ENCODE measurements around the gene AGBL4.

The AGBL4 gene

GRCh38 chr1:48889615-48890014, 1134.1 kb downstream of the AGBL4 start:
- DNase-seq (ENCODE audit: low read depth), result no peak
- no peak overlapping the region for H3K4me3 ChIP-seq (replicated peaks; ENCODE audit: low read depth, low read length)
- TF ChIP-seq CTCF (IDR thresholded peaks at IDR 0.05; ENCODE audit: low read length, missing control alignments), result no peak

- H3K4me3 ChIP-seq (replicated peaks; ENCODE audit: low read depth, low read length), result no peak overlapping the region
- TF ChIP-seq CTCF (IDR thresholded peaks at IDR 0.05; ENCODE audit: low read length, missing control alignments), result no peak
- DNase-seq (ENCODE audit: low read depth), result no peak
These were observed 1134.7 kb downstream of the AGBL4 start for GRCh38 chr1:48889082-48889481.

GRCh38 chr1:48887796-48888195, 1136.0 kb downstream of the AGBL4 start:
- TF ChIP-seq CTCF (IDR thresholded peaks at IDR 0.05; ENCODE audit: low read length, missing control alignments), result no peak
- DNase-seq (ENCODE audit: low read depth), result no peak
- no peak overlapping the region for H3K4me3 ChIP-seq (replicated peaks; ENCODE audit: low read depth, low read length)

- no peak for TF ChIP-seq CTCF (IDR thresholded peaks at IDR 0.05; ENCODE audit: low read length, missing control alignments)
- H3K4me3 ChIP-seq (replicated peaks; ENCODE audit: low read depth, low read length), result no peak overlapping the region
- DNase-seq (ENCODE audit: low read depth), result no peak
These were observed 1141.7 kb downstream of the AGBL4 start for GRCh38 chr1:48882020-48882419.

GRCh38 chr1:48878191-48878940, 1145.4 kb downstream of the AGBL4 start:
- no peak overlapping the region for H3K4me3 ChIP-seq (replicated peaks; ENCODE audit: low read depth, low read length)
- TF ChIP-seq CTCF (IDR thresholded peaks at IDR 0.05; ENCODE audit: low read length, missing control alignments), result no peak
- peak; percentile 91 for DNase-seq (ENCODE audit: low read depth)

- H3K4me3 ChIP-seq (replicated peaks; ENCODE audit: low read depth, low read length), result no peak overlapping the region
- TF ChIP-seq CTCF (IDR thresholded peaks at IDR 0.05; ENCODE audit: low read length, missing control alignments), result no peak
- peak; percentile 47 for DNase-seq (ENCODE audit: low read depth)
These were observed 1147.4 kb downstream of the AGBL4 start for GRCh38 chr1:48876330-48876785.
